SH-SY5Y (cell line): Measurements from ENCODE around the gene ABTB2.

ENCODE experiments used
- GATA2 ChIP-seq: IDR thresholded peaks from 2 replicates; pipeline ENCODE4 v1.6.1; 2011; ENCODE audit warnings: mild to moderate bottlenecking, low read depth, low read length
- GATA3 ChIP-seq: IDR thresholded peaks from 2 replicates; pipeline ENCODE4 v1.6.1; 2011; ENCODE audit warnings: low read depth, mild to moderate bottlenecking, low read length, moderate library complexity

GRCh38 chr11:34251589-34251980 is 106.2 kb downstream of the ABTB2 start:
- TF ChIP-seq GATA3 (no peak), GATA2 (no peak)
